ENCODE data around the gene ASPHD2.

Gene ASPHD2

DNA sequence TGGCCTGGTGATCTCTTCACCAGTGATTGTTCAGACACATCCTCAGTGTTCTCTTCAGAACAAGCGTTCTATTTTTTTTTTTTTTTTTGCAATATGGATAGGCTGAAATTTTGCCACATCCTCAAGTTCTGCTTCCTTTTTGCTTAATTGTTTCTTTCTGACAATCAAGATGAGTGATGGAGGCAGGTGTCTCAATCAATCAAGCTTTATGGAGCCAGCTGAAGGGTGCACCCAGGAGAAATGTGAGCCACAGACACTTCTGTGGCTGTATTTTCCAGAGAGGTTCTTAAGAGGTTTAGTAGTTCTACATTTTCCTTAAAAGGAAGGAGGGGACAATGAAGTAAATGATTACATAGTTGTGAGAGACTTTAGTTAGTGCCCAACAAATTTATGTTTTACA, 43.9 kb upstream of the ASPHD2 start:
- Histone ChIP-seq H3K27me3 (ENCODE audit: control insufficient read depth, insufficient read depth, low read length) (no peaks in the 10 kb centered on the region), H3K9ac (no peak overlapping the region), H3K4me3 (ENCODE audit: low read depth, low read length) (no peak overlapping the region), H3K79me2 (no peaks in the 10 kb centered on the region), H3K36me3 (ENCODE audit: control insufficient read depth, insufficient read depth, low read length) (no peaks in the 10 kb centered on the region), H3K4me1 (no peaks in the 10 kb centered on the region), H3K27ac (no peak overlapping the region), H3K9me3 (ENCODE audit: control insufficient read depth, low read length) (no peaks in the 10 kb centered on the region), H2AFZ (no peak overlapping the region), H3K4me2 (ENCODE audit: low read length) (no peak overlapping the region)
- TF ChIP-seq, protein P1, sequence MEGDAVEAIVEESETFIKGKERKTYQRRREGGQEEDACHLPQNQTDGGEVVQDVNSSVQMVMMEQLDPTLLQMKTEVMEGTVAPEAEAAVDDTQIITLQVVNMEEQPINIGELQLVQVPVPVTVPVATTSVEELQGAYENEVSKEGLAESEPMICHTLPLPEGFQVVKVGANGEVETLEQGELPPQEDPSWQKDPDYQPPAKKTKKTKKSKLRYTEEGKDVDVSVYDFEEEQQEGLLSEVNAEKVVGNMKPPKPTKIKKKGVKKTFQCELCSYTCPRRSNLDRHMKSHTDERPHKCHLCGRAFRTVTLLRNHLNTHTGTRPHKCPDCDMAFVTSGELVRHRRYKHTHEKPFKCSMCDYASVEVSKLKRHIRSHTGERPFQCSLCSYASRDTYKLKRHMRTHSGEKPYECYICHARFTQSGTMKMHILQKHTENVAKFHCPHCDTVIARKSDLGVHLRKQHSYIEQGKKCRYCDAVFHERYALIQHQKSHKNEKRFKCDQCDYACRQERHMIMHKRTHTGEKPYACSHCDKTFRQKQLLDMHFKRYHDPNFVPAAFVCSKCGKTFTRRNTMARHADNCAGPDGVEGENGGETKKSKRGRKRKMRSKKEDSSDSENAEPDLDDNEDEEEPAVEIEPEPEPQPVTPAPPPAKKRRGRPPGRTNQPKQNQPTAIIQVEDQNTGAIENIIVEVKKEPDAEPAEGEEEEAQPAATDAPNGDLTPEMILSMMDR (IDR thresholded peaks at IDR 0.05): no peak

DNA sequence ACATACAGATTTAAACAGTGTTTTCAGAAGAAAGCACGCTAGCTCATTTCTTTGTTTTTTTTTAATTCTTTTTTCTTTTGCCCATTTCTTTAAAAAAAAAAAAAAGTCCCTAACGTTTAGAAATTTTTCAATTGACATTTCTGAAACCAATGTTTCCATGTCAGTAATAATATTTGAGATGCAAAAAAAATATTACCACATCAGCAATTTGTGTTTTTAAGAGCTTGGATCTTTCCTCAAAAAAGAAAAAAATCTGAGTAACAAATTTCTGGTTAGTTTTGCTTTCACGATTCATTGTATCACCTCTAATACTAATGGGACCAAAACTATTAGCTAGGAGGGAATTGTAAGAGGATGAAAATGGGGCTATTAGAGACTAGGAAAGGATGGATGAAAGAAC, 39.9 kb upstream of the ASPHD2 start:
- Histone ChIP-seq H3K27me3 (ENCODE audit: control insufficient read depth, insufficient read depth, low read length) (no peaks in the 10 kb centered on the region), H3K27ac (no peak overlapping the region), H3K36me3 (ENCODE audit: control insufficient read depth, insufficient read depth, low read length) (no peaks in the 10 kb centered on the region), H3K4me2 (ENCODE audit: low read length) (no peak overlapping the region), H3K9ac (no peak overlapping the region), H3K9me3 (ENCODE audit: control insufficient read depth, low read length) (no peaks in the 10 kb centered on the region), H3K4me3 (ENCODE audit: low read depth, low read length) (no peak overlapping the region), H2AFZ (no peak overlapping the region), H3K4me1 (no peaks in the 10 kb centered on the region), H3K79me2 (no peaks in the 10 kb centered on the region)
- TF ChIP-seq, protein P1 (IDR thresholded peaks at IDR 0.05): no peak

DNA sequence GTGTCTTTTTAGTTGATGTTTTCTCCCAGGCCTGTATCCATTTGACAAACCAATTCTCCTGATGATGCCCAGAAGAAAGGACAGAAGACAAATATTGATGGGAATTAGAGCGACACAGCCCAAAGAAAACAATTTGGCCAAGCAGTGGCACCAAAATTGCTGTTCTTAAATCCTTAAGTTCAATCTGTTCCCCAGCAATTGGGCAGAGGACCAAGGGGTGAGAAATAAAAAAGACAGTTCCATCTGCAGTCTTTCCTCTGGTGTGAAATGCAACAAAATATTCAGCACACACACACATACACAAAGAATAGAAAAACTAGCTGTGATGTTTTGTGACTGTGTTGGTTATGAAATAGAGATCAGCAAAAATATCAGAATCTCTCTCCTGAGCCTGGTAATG, 38.0 kb upstream of the ASPHD2 start:
- H2AFZ ChIP-seq: no peak overlapping the region
- no peak overlapping the region for H3K9ac ChIP-seq
- H3K9me3 ChIP-seq (ENCODE audit: control insufficient read depth, low read length): no peaks in the 10 kb centered on the region
- no peak overlapping the region for H3K4me2 ChIP-seq (ENCODE audit: low read length)
- no peak overlapping the region for H3K27ac ChIP-seq
- no peak overlapping the region for H3K4me3 ChIP-seq (ENCODE audit: low read depth, low read length)
- no peaks in the 10 kb centered on the region for H3K79me2 ChIP-seq
- H3K36me3 ChIP-seq (ENCODE audit: control insufficient read depth, insufficient read depth, low read length): no peaks in the 10 kb centered on the region
- H3K4me1 ChIP-seq: no peaks in the 10 kb centered on the region
- TF ChIP-seq, protein P1 (IDR thresholded peaks at IDR 0.05): no peak
- H3K27me3 ChIP-seq (ENCODE audit: control insufficient read depth, insufficient read depth, low read length): no peaks in the 10 kb centered on the region

DNA sequence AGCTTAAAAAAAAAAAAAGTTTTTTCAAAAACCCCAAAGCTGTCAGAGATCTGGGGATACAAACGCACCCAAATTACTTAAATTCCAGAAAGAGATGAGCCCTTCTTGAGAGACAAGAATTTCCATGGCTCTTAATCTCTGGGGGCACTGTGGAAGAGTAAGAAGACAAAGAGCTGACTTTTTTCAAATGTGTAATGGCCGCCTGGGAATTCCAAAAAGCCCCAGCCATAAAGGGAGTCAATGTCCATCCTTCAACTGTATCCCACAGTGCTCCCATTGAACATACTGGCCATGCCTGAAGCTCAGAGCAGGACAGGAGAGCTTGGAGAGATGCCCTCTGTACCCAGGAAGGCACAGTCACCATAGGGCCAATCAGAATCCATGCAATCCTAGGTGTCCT, 37.4 kb upstream of the ASPHD2 start:
- TF ChIP-seq, protein P1 (IDR thresholded peaks at IDR 0.05): no peak
- Histone ChIP-seq H3K9me3 (ENCODE audit: control insufficient read depth, low read length) (no peaks in the 10 kb centered on the region), H3K79me2 (no peaks in the 10 kb centered on the region), H3K9ac (no peak overlapping the region), H3K36me3 (ENCODE audit: control insufficient read depth, insufficient read depth, low read length) (no peaks in the 10 kb centered on the region), H3K27me3 (ENCODE audit: control insufficient read depth, insufficient read depth, low read length) (no peaks in the 10 kb centered on the region), H2AFZ (no peak overlapping the region), H3K4me3 (ENCODE audit: low read depth, low read length) (no peak overlapping the region), H3K27ac (no peak overlapping the region), H3K4me2 (ENCODE audit: low read length) (no peak overlapping the region), H3K4me1 (no peaks in the 10 kb centered on the region)

DNA sequence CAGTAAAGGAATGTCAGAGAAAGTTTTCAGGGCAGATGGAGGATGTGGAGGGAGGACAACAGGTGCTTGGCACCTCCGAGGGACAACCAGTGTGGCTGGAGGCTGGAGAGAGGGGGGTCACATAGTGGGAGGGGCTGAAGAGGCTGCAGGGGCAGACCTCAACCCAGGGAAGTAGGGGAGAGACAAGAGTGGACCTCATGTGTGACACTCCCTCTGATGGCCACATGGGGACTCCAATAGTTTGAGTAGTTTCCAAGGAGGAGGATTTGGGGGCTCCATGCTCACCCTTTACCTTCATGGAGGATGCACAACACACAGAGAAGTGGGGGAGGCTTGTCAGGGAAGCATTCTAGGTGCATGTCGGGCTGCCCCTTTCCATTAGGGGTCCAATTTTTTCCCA, 35.1 kb upstream of the ASPHD2 start:
- no peak overlapping the region for H2AFZ ChIP-seq

More for the DNA sequence above, 35.1 kb upstream of the ASPHD2 start:
- TF ChIP-seq, protein P1 (IDR thresholded peaks at IDR 0.05): no peak
- Histone ChIP-seq H3K4me2 (ENCODE audit: low read length) (no peak overlapping the region), H3K4me1 (no peaks in the 10 kb centered on the region), H3K79me2 (no peaks in the 10 kb centered on the region), H3K36me3 (ENCODE audit: control insufficient read depth, insufficient read depth, low read length) (no peaks in the 10 kb centered on the region), H3K4me3 (ENCODE audit: low read depth, low read length) (no peak overlapping the region), H3K27ac (no peak overlapping the region), H3K9me3 (ENCODE audit: control insufficient read depth, low read length) (no peaks in the 10 kb centered on the region), H3K9ac (no peak overlapping the region), H3K27me3 (ENCODE audit: control insufficient read depth, insufficient read depth, low read length) (no peaks in the 10 kb centered on the region)
